HCEC 1CT (cell line): ENCODE measurements around the gene AP1S2.
"Not testable (repeated sequence)": the region's sequence is repeated elsewhere in the genome, so short reads cannot be mapped to it uniquely, and the experiment has no call there.

ENCODE experiments used
- DNase-seq: peaks from one replicate; pipeline ENCODE4 v3.0.0-alpha.2; 2017

The AP1S2 gene

GRCh38 chrX:15854080-15854655, 445 bp downstream of the AP1S2 start:
- DNase-seq = peak; percentile 12

GRCh38 chrX:15853586-15854079, 980 bp downstream of the AP1S2 start:
- DNase-seq = peak; percentile 9

GRCh38 chrX:15849555-15849954, 5.1 kb downstream of the AP1S2 start:
- DNase-seq = peak; percentile 15

- DNase-seq = peak; percentile 18
Measured at GRCh38 chrX:15848576-15848975, 6.0 kb downstream of the AP1S2 start.

- DNase-seq = no peak
Measured at GRCh38 chrX:15843960-15844359, 10.7 kb downstream of the AP1S2 start.

- DNase-seq = no peak
Measured at GRCh38 chrX:15841853-15842516, 12.6 kb downstream of the AP1S2 start.

- DNase-seq = no peak
Measured at GRCh38 chrX:15838017-15838416, 16.6 kb downstream of the AP1S2 start.

- DNase-seq = no peak
Measured at GRCh38 chrX:15834827-15835595, 19.6 kb downstream of the AP1S2 start.

- DNase-seq = no peak
Measured at GRCh38 chrX:15834053-15834452, 20.6 kb downstream of the AP1S2 start.

GRCh38 chrX:15831347-15831746, 23.3 kb downstream of the AP1S2 start:
- not testable (repeated sequence) for DNase-seq

GRCh38 chrX:15829217-15829616, 25.4 kb downstream of the AP1S2 start:
- no peak for DNase-seq

GRCh38 chrX:15825936-15826335, 28.7 kb downstream of the AP1S2 start:
- DNase-seq = no peak

- DNase-seq = no peak
Measured at GRCh38 chrX:15822922-15823321, 31.7 kb downstream of the AP1S2 start.

GRCh38 chrX:15820106-15821073, 34.2 kb downstream of the AP1S2 start:
- no peak for DNase-seq

GRCh38 chrX:15816886-15817285, 37.7 kb downstream of the AP1S2 start:
- no peak for DNase-seq

- DNase-seq = no peak
Measured at GRCh38 chrX:15816438-15816809, 38.2 kb downstream of the AP1S2 start.

- DNase-seq = peak; percentile 5
Measured at GRCh38 chrX:15815779-15816437, 38.7 kb downstream of the AP1S2 start.

- no peak for DNase-seq
Measured at GRCh38 chrX:15814771-15815365, 39.7 kb downstream of the AP1S2 start.

GRCh38 chrX:15813416-15813815, 41.2 kb downstream of the AP1S2 start:
- DNase-seq = no peak

GRCh38 chrX:15812192-15812938, 42.2 kb downstream of the AP1S2 start:
- DNase-seq = no peak

GRCh38 chrX:15808254-15808653, 46.4 kb downstream of the AP1S2 start:
- DNase-seq = no peak
